ENCODE measurements around the gene TMEM232.

TMEM232 gene

GRCh38 chr5:110476164-110476563 is 250.3 kb downstream of the TMEM232 start:
- ChIA-PET CTCF (no interaction called here), POLR2A (no interaction called here)
- DNase-seq (ENCODE audit: extremely low spot score): no peak
- no peak for TF ChIP-seq CTCF (IDR thresholded peaks at IDR 0.05; ENCODE audit: control extremely low read depth, extremely low read depth, low read depth, missing control alignments)

GRCh38 chr5:110475529-110475928 is 250.9 kb downstream of the TMEM232 start:
- DNase-seq (ENCODE audit: extremely low spot score): no peak
- POLR2A ChIA-PET: no interaction called here
- no peak for TF ChIP-seq CTCF (IDR thresholded peaks at IDR 0.05; ENCODE audit: control extremely low read depth, extremely low read depth, low read depth, missing control alignments)

GRCh38 chr5:110469486-110469885 is 257.0 kb downstream of the TMEM232 start:
- no peak for DNase-seq (ENCODE audit: extremely low spot score)
- ChIA-PET POLR2A (no interaction called here), CTCF (interaction anchor here (1.2 to 1.3 kb wide), 2 partner anchors 10 to 16 kb away, joined by 3 to 4 read pairs; no protein-coding TSS in a partner anchor)
- no peak for TF ChIP-seq CTCF (IDR thresholded peaks at IDR 0.05; ENCODE audit: control extremely low read depth, extremely low read depth, low read depth, missing control alignments)

More at GRCh38 chr5:110475529-110475928, 250.9 kb downstream of the TMEM232 start:
- CTCF ChIA-PET: no interaction called here

GRCh38 chr5:110463106-110463505 is 263.4 kb downstream of the TMEM232 start:
- TF ChIP-seq CTCF (IDR thresholded peaks at IDR 0.05; ENCODE audit: control extremely low read depth, extremely low read depth, low read depth, missing control alignments): no peak
- ChIA-PET POLR2A (no interaction called here), CTCF (no interaction called here)
- no peak for DNase-seq (ENCODE audit: extremely low spot score)

- ChIA-PET CTCF (no interaction called here), POLR2A (no interaction called here)
- TF ChIP-seq CTCF (IDR thresholded peaks at IDR 0.05; ENCODE audit: control extremely low read depth, extremely low read depth, low read depth, missing control alignments): no peak
- DNase-seq (ENCODE audit: extremely low spot score): no peak
Observed at GRCh38 chr5:110460837-110461236, 265.6 kb downstream of the TMEM232 start.

- POLR2A ChIA-PET: no interaction called here
- CTCF ChIA-PET: no interaction called here
- no peak for DNase-seq (ENCODE audit: extremely low spot score)
- TF ChIP-seq CTCF (IDR thresholded peaks at IDR 0.05; ENCODE audit: control extremely low read depth, extremely low read depth, low read depth, missing control alignments): no peak
Observed at GRCh38 chr5:110458313-110458712, 268.2 kb downstream of the TMEM232 start.

GRCh38 chr5:110442856-110443255 is 283.6 kb downstream of the TMEM232 start:
- POLR2A ChIA-PET: no interaction called here
- no peak for TF ChIP-seq CTCF (IDR thresholded peaks at IDR 0.05; ENCODE audit: control extremely low read depth, extremely low read depth, low read depth, missing control alignments)
- CTCF ChIA-PET: no interaction called here
- DNase-seq (ENCODE audit: extremely low spot score): no peak
